ENCODE data around the gene DMRTB1.

The DMRTB1 gene

DNA sequence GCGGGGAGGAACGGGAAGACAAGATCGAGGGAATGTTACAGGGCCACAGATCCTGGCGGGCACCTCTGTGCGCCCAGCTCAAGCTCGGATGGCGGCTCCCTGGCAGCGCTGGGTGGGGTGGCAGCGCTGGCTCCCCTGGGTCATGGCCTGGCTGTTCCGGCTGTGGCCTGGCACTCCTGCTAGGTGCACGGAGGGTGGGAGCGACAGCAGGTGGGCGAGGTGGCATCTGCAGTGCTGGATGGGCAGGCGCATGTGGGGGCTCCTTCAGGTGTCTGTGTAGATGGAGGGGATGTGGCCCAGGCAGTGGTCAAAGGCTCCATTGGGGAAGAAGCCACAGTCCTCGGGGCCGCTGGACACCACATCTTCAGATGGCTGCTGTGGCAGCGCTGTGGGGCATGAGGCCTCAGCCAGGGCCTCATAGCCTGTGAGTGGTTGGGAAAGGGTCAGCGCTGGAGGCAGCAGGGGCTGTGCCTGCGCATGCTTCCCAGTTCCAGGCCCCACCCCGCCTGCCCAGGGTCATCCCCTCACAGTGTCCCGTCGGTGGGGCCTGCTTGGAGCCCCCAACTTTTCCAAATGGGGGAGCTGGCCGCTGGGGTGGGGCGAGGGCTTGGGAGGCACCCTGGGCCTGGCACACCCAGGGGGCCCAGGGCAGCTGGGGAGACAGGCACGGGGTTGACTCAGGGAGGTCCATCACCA is 47.3 kb downstream of the DMRTB1 start:
- WGBS (ENCODE audit: extremely low coverage, insufficient coverage, insufficient read length): no CpG with 5 or more reads among the region's 25 CpGs
- Histone ChIP-seq H3K4me1 (ENCODE audit: control insufficient read depth in 1 of 2, insufficient read depth in 2 of 2, low read length in 2 of 2) (peaks cover 4 to 7% of the 10 kb centered on the region in 2 experiments), H3K18ac (ENCODE audit: low read length) (no peak overlapping the region), H3K36me3 (ENCODE audit: control insufficient read depth in 1 of 2, insufficient read depth in 2 of 2, low read length in 2 of 2) (no peaks in the 10 kb centered on the region), H2AFZ (ENCODE audit: insufficient read depth, low read length, poor library complexity) (no peak overlapping the region), H4K91ac (ENCODE audit: low read depth, low read length) (no peak overlapping the region), H2BK12ac (ENCODE audit: low read length) (no peak overlapping the region), H3K23ac (ENCODE audit: low read length) (no peak overlapping the region), H3K9me3 (ENCODE audit: insufficient read depth, low read depth, low read length) (no peaks in the 10 kb centered on the region), H2AK5ac (ENCODE audit: low read length) (no peak overlapping the region), H3K9ac (ENCODE audit: low read length) (no peak overlapping the region), H4K12ac (ENCODE audit: low read depth, low read length) (no peak overlapping the region), H4K8ac (ENCODE audit: low read depth, low read length) (no peak overlapping the region), H3K4me2 (ENCODE audit: low read length) (no peak overlapping the region), H3K4me3 (ENCODE audit: low read depth, low read length) (no peak overlapping the region), H3K27ac (ENCODE audit: low read depth, low read length) (no peak overlapping the region), H3K14ac (ENCODE audit: low read length) (no peak overlapping the region), H3K4ac (ENCODE audit: low read depth, low read length) (no peak overlapping the region), H3K27me3 (ENCODE audit: insufficient read depth, low read length) (no peaks in the 10 kb centered on the region), H2BK120ac (ENCODE audit: insufficient read depth, low read length, poor library complexity) (no peak overlapping the region), H2BK5ac (ENCODE audit: low read depth, low read length, poor library complexity) (no peak overlapping the region), H3K79me1 (ENCODE audit: low read length) (no peaks in the 10 kb centered on the region), H3K79me2 (ENCODE audit: control insufficient read depth, insufficient read depth, low read length, poor library complexity) (no peaks in the 10 kb centered on the region)
- DNase-seq: no peak

- DNase-seq: no peak
- Histone ChIP-seq H3K9me3 (ENCODE audit: insufficient read depth, low read depth, low read length) (no peaks in the 10 kb centered on the region), H2AFZ (ENCODE audit: insufficient read depth, low read length, poor library complexity) (no peak overlapping the region), H2BK5ac (ENCODE audit: low read depth, low read length, poor library complexity) (no peak overlapping the region), H4K91ac (ENCODE audit: low read depth, low read length) (no peak overlapping the region), H2BK120ac (ENCODE audit: insufficient read depth, low read length, poor library complexity) (no peak overlapping the region), H3K4me2 (ENCODE audit: low read length) (no peak overlapping the region), H3K27ac (ENCODE audit: low read depth, low read length) (no peak overlapping the region), H3K79me1 (ENCODE audit: low read length) (no peaks in the 10 kb centered on the region), H4K8ac (ENCODE audit: low read depth, low read length) (no peak overlapping the region), H3K4me1 (ENCODE audit: control insufficient read depth in 1 of 2, insufficient read depth in 2 of 2, low read length in 2 of 2) (peaks cover 6 to 11% of the 10 kb centered on the region in 2 experiments), H3K79me2 (ENCODE audit: control insufficient read depth, insufficient read depth, low read length, poor library complexity) (no peaks in the 10 kb centered on the region), H3K14ac (ENCODE audit: low read length) (no peak overlapping the region), H3K23ac (ENCODE audit: low read length) (no peak overlapping the region), H3K4ac (ENCODE audit: low read depth, low read length) (no peak overlapping the region), H3K9ac (ENCODE audit: low read length) (no peak overlapping the region), H4K12ac (ENCODE audit: low read depth, low read length) (no peak overlapping the region), H3K27me3 (ENCODE audit: insufficient read depth, low read length) (no peaks in the 10 kb centered on the region), H2BK12ac (ENCODE audit: low read length) (no peak overlapping the region), H3K36me3 (ENCODE audit: control insufficient read depth in 1 of 2, insufficient read depth in 2 of 2, low read length in 2 of 2) (no peaks in the 10 kb centered on the region), H3K18ac (ENCODE audit: low read length) (no peak overlapping the region), H3K4me3 (ENCODE audit: low read depth, low read length) (no peak overlapping the region), H2AK5ac (ENCODE audit: low read length) (no peak overlapping the region)
- no CpG with 5 or more reads among the region's 13 CpGs for WGBS (ENCODE audit: extremely low coverage, insufficient coverage, insufficient read length)
These were observed 48.1 kb downstream of the DMRTB1 start for GRCh38 chr1:53507116-53507820.

GRCh38 chr1:53508056-53508990 is 49.1 kb downstream of the DMRTB1 start:
- H3K4ac ChIP-seq (ENCODE audit: low read depth, low read length): no peak overlapping the region
- H2BK120ac ChIP-seq (ENCODE audit: insufficient read depth, low read length, poor library complexity): no peak overlapping the region
- H3K79me1 ChIP-seq (ENCODE audit: low read length): peaks cover 6% of the 10 kb centered on the region
- H4K12ac ChIP-seq (ENCODE audit: low read depth, low read length): no peak overlapping the region
- H2BK5ac ChIP-seq (ENCODE audit: low read depth, low read length, poor library complexity): no peak overlapping the region
- no peak for DNase-seq
- no peaks in the 10 kb centered on the region for H3K36me3 ChIP-seq (ENCODE audit: control insufficient read depth in 1 of 2, insufficient read depth in 2 of 2, low read length in 2 of 2)
- no peak overlapping the region for H3K9ac ChIP-seq (ENCODE audit: low read length)
- H3K27ac ChIP-seq (ENCODE audit: low read depth, low read length): no peak overlapping the region
- no CpG with 5 or more reads among the region's 22 CpGs for WGBS (ENCODE audit: extremely low coverage, insufficient coverage, insufficient read length)
- no peak overlapping the region for H4K91ac ChIP-seq (ENCODE audit: low read depth, low read length)
- H2AFZ ChIP-seq (ENCODE audit: insufficient read depth, low read length, poor library complexity): no peak overlapping the region
- no peaks in the 10 kb centered on the region for H3K27me3 ChIP-seq (ENCODE audit: insufficient read depth, low read length)
- H3K18ac ChIP-seq (ENCODE audit: low read length): no peak overlapping the region
- H3K79me2 ChIP-seq (ENCODE audit: control insufficient read depth, insufficient read depth, low read length, poor library complexity): no peaks in the 10 kb centered on the region
- H2BK12ac ChIP-seq (ENCODE audit: low read length): no peak overlapping the region
- no peak overlapping the region for H3K23ac ChIP-seq (ENCODE audit: low read length)
- H3K4me1 ChIP-seq (ENCODE audit: control insufficient read depth in 1 of 2, insufficient read depth in 2 of 2, low read length in 2 of 2): peaks cover 11 to 21% of the 10 kb centered on the region in 2 experiments
- no peak overlapping the region for H3K14ac ChIP-seq (ENCODE audit: low read length)
- H3K9me3 ChIP-seq (ENCODE audit: insufficient read depth, low read depth, low read length): no peaks in the 10 kb centered on the region
- no peak overlapping the region for H4K8ac ChIP-seq (ENCODE audit: low read depth, low read length)
- H2AK5ac ChIP-seq (ENCODE audit: low read length): no peak overlapping the region
- H3K4me2 ChIP-seq (ENCODE audit: low read length): no peak overlapping the region
- no peak overlapping the region for H3K4me3 ChIP-seq (ENCODE audit: low read depth, low read length)

GRCh38 chr1:53508991-53509666 is 49.9 kb downstream of the DMRTB1 start:
- Histone ChIP-seq H3K27ac (ENCODE audit: low read depth, low read length) (no peak overlapping the region), H3K18ac (ENCODE audit: low read length) (no peak overlapping the region), H4K8ac (ENCODE audit: low read depth, low read length) (no peak overlapping the region), H3K27me3 (ENCODE audit: insufficient read depth, low read length) (no peaks in the 10 kb centered on the region), H3K9ac (ENCODE audit: low read length) (no peak overlapping the region), H2BK5ac (ENCODE audit: low read depth, low read length, poor library complexity) (no peak overlapping the region), H2AFZ (ENCODE audit: insufficient read depth, low read length, poor library complexity) (no peak overlapping the region), H3K9me3 (ENCODE audit: insufficient read depth, low read depth, low read length) (no peaks in the 10 kb centered on the region), H3K4me2 (ENCODE audit: low read length) (no peak overlapping the region), H3K4ac (ENCODE audit: low read depth, low read length) (no peak overlapping the region), H3K79me2 (ENCODE audit: control insufficient read depth, insufficient read depth, low read length, poor library complexity) (no peaks in the 10 kb centered on the region), H3K79me1 (ENCODE audit: low read length) (peaks cover 6% of the 10 kb centered on the region), H3K14ac (ENCODE audit: low read length) (no peak overlapping the region), H2BK120ac (ENCODE audit: insufficient read depth, low read length, poor library complexity) (no peak overlapping the region), H3K4me1 (ENCODE audit: control insufficient read depth in 1 of 2, insufficient read depth in 2 of 2, low read length in 2 of 2) (peaks cover 11 to 21% of the 10 kb centered on the region in 2 experiments), H2AK5ac (ENCODE audit: low read length) (no peak overlapping the region), H2BK12ac (ENCODE audit: low read length) (no peak overlapping the region), H3K36me3 (ENCODE audit: control insufficient read depth in 1 of 2, insufficient read depth in 2 of 2, low read length in 2 of 2) (no peaks in the 10 kb centered on the region), H3K4me3 (ENCODE audit: low read depth, low read length) (no peak overlapping the region), H4K12ac (ENCODE audit: low read depth, low read length) (no peak overlapping the region), H3K23ac (ENCODE audit: low read length) (no peak overlapping the region), H4K91ac (ENCODE audit: low read depth, low read length) (no peak overlapping the region)
- no CpG with 5 or more reads among the region's 23 CpGs for WGBS (ENCODE audit: extremely low coverage, insufficient coverage, insufficient read length)
- DNase-seq: no peak

Measured in trophoblast cell (in vitro differentiated cells and primary cell).